HepG2 (cell line): ENCODE data around the gene XAB2. TPM values are rescaled to one million over a fixed set of nuclear protein-coding genes. Genes with fewer than 3 reads are reported as not detected.

Source experiments
- ARNTL ChIP-seq: sonication (generic); formaldehyde crosslinking; IDR thresholded peaks from 2 replicates; pipeline ENCODE4 v1.4.0; 2020; ENCODE audit warnings: mild to moderate bottlenecking, missing genetic modification reagents
- ASH2L ChIP-seq: fragments of 300-600, 200-600 bp; sonication (generic); IDR thresholded peaks from 2 replicates; pipeline ENCODE4 v1.7.0; 2017; ENCODE audit warnings: low read depth, mild to moderate bottlenecking, moderate library complexity, mixed read lengths, low read length; ENCODE audit not compliant: insufficient read length
- CTCF ChIP-seq: sonication (generic); formaldehyde crosslinking; IDR thresholded peaks from 2 replicates; pipeline ENCODE4 v1.5.0; 2020; ENCODE audit warnings: mild to moderate bottlenecking, missing genetic modification reagents, moderate library complexity
- DBP ChIP-seq: sonication (generic); formaldehyde crosslinking; IDR thresholded peaks from 2 replicates; pipeline ENCODE4 v1.4.0; 2020; ENCODE audit warnings: missing genetic modification reagents; ENCODE audit errors: not compliant biosample characterization
- FOSL2 ChIP-seq: sonication (generic); formaldehyde crosslinking; IDR thresholded peaks from 2 replicates; pipeline ENCODE4 v1.4.0; 2020; ENCODE audit warnings: missing genetic modification reagents
- FOXA1 ChIP-seq, 2 experiments: fragments of 450-650 bp in 1 of 2; sonication (generic) in 1 of 2; formaldehyde crosslinking in 1 of 2; IDR thresholded peaks; 2 replicates each; pipeline versions ENCODE4 v1.4.0 to v1.6.1; 2016 to 2020; ENCODE audit warnings: missing genetic modification reagents in 1 of 2
- HDAC2 ChIP-seq: sonication (generic); formaldehyde crosslinking; IDR thresholded peaks from 2 replicates; pipeline ENCODE4 v1.4.0; 2020; ENCODE audit warnings: missing genetic modification reagents
- PHF20 ChIP-seq: sonication (generic); formaldehyde crosslinking; IDR thresholded peaks from 2 replicates; pipeline ENCODE4 v1.5.0; 2020; ENCODE audit warnings: mild to moderate bottlenecking, missing genetic modification reagents
- POLR2G ChIP-seq: fragments of 200-400 bp; formaldehyde crosslinking; IDR thresholded peaks from 2 replicates; pipeline ENCODE4 v1.6.1; 2018; ENCODE audit warnings: mild to moderate bottlenecking, low read depth, low read length, moderate library complexity
- PRPF4 ChIP-seq: fragments of 200-400 bp; formaldehyde crosslinking; IDR thresholded peaks from 2 replicates; pipeline ENCODE4 v1.6.1; 2016; ENCODE audit warnings: low read length, low read depth; ENCODE audit not compliant: poor library complexity, severe bottlenecking
- RARA ChIP-seq: IDR thresholded peaks from 2 replicates; pipeline ENCODE4 v1.6.1; 2016; ENCODE audit warnings: missing genetic modification reagents, missing compliant biosample characterization
- SALL2 ChIP-seq: sonication (generic); formaldehyde crosslinking; IDR thresholded peaks from 2 replicates; pipeline ENCODE4 v1.8.1; 2023; ENCODE audit warnings: mild to moderate bottlenecking, missing genetic modification reagents, inconsistent platforms
- SKI ChIP-seq: fragments of 450-650 bp; IDR thresholded peaks from one replicate; pipeline ENCODE4 v1.6.1; 2018; ENCODE audit warnings: mild to moderate bottlenecking; ENCODE audit not compliant: partially characterized antibody
- SMC3 ChIP-seq: IDR thresholded peaks from 2 replicates; pipeline ENCODE4 v1.6.1; 2011; ENCODE audit warnings: low read length, improper control_type of control experiment
- SNAPC4 ChIP-seq: sonication (generic); formaldehyde crosslinking; IDR thresholded peaks from 2 replicates; pipeline ENCODE4 v1.4.0; 2020; ENCODE audit warnings: mild to moderate bottlenecking, missing genetic modification reagents
- TRIM24 ChIP-seq: sonication (generic); formaldehyde crosslinking; IDR thresholded peaks from 2 replicates; pipeline ENCODE4 v1.8.0; 2022; ENCODE audit warnings: mild to moderate bottlenecking, missing genetic modification reagents
- ZBTB7A ChIP-seq: sonication (generic); formaldehyde crosslinking; IDR thresholded peaks from 2 replicates; pipeline ENCODE4 v1.8.0; 2022; ENCODE audit warnings: mild to moderate bottlenecking, missing genetic modification reagents
- ZNF605 ChIP-seq: sonication (generic); formaldehyde crosslinking; IDR thresholded peaks from 2 replicates; pipeline ENCODE4 v1.8.0; 2022; ENCODE audit warnings: mild to moderate bottlenecking, missing genetic modification reagents
- ZNF878 ChIP-seq: sonication (generic); formaldehyde crosslinking; IDR thresholded peaks from 2 replicates; pipeline ENCODE4 v1.8.1; 2023; ENCODE audit warnings: mild to moderate bottlenecking, missing genetic modification reagents, moderate library complexity
- ZSCAN5A ChIP-seq: sonication (generic); formaldehyde crosslinking; IDR thresholded peaks from 2 replicates; pipeline ENCODE4 v1.8.0; 2022; ENCODE audit warnings: mild to moderate bottlenecking, missing genetic modification reagents, borderline replicate concordance
- polyA plus RNA-seq, 8 experiments: library from polyadenylated mRNA; depleted of rRNA in 3 of 8; stranded (reverse) in 7 of 8; unstranded in 1 of 8; fragments of >200 nt; fragmentation: Illumina TruSeq in 4 of 8; extraction: Trizol in 4 of 8; gene quantifications; 2 replicates each; pipeline versions ENCODE4 v1.2.1 to v1.2.3, GENCODE V29; 2011 to 2016; ENCODE audit warnings: low read depth in 4 of 8, missing spikeins in 1 of 8, mixed read lengths in 1 of 8; ENCODE audit not compliant: insufficient read depth in 1 of 8
- total RNA-seq, 5 experiments: library from RNA; depleted of rRNA; stranded (reverse); fragments of >200 nt; fragmentation: Illumina TruSeq; extraction: Trizol; gene quantifications; 2 replicates each; pipeline ENCODE4 v1.2.3, GENCODE V29; 2016; ENCODE audit warnings: low read depth in 1 of 5

The XAB2 gene
- total and polyA plus RNA-seq, 2 of the 13 experiments (the other 11 are each of a cell fraction or from before 2014, with no cell fraction given) = 6.2 to 23.9 TPM

GRCh38 chr19:7597689-7598088 is 31.7 kb downstream of the XAB2 start (continued):
- TF ChIP-seq PHF20 (CRISPR knock-in tag) = no peak
- TF ChIP-seq ZNF605 (CRISPR knock-in tag) = no peak
- TF ChIP-seq PRPF4 = no peak
- peak; percentile 28; the same call in 1 of the 2 replicates for TF ChIP-seq SMC3
- TF ChIP-seq RARA (CRISPR knock-in tag) = 0 out of 2 replicates have a peak, but pooled peaks have one; percentile 23
- TF ChIP-seq SKI = peak; percentile 17
- no peak for TF ChIP-seq ZBTB7A
- no peak for TF ChIP-seq ZSCAN5A
- peak; percentile 40 for TF ChIP-seq CTCF (CRISPR knock-in tag)
- no peak for TF ChIP-seq SALL2 (CRISPR knock-in tag)
- TF ChIP-seq ARNTL (CRISPR knock-in tag) = no peak
- TF ChIP-seq FOSL2 (CRISPR knock-in tag) = peak; percentile 51
- no peak for TF ChIP-seq HDAC2 (CRISPR knock-in tag)
- TF ChIP-seq DBP = no peak
- no peak for TF ChIP-seq POLR2G
- TF ChIP-seq ZNF878 (CRISPR knock-in tag) = no peak
- no peak for TF ChIP-seq ASH2L
- no peak for TF ChIP-seq FOXA1 (IDR thresholded peaks at IDR 0.05)
- TF ChIP-seq FOXA1 (CRISPR knock-in tag; IDR thresholded peaks at IDR 0.05) = peak; percentile 46; the same call in 1 of the 2 replicates
- no peak for TF ChIP-seq TRIM24 (CRISPR knock-in tag)
- TF ChIP-seq SNAPC4 (CRISPR knock-in tag) = no peak
